ENCODE results near the gene PCDH17.

GRCh38 chr13:57680609-57681008, 49.1 kb downstream of the PCDH17 start:
- TF ChIP-seq, protein P1, sequence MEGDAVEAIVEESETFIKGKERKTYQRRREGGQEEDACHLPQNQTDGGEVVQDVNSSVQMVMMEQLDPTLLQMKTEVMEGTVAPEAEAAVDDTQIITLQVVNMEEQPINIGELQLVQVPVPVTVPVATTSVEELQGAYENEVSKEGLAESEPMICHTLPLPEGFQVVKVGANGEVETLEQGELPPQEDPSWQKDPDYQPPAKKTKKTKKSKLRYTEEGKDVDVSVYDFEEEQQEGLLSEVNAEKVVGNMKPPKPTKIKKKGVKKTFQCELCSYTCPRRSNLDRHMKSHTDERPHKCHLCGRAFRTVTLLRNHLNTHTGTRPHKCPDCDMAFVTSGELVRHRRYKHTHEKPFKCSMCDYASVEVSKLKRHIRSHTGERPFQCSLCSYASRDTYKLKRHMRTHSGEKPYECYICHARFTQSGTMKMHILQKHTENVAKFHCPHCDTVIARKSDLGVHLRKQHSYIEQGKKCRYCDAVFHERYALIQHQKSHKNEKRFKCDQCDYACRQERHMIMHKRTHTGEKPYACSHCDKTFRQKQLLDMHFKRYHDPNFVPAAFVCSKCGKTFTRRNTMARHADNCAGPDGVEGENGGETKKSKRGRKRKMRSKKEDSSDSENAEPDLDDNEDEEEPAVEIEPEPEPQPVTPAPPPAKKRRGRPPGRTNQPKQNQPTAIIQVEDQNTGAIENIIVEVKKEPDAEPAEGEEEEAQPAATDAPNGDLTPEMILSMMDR (IDR thresholded peaks at IDR 0.05; ENCODE audit: low read depth, low read length, missing input control), result no peak
- TF ChIP-seq EGR1 (IDR thresholded peaks at IDR 0.05; ENCODE audit: low read depth in 2 of 2), result no peak
- no peak for TF ChIP-seq GABPA (IDR thresholded peaks at IDR 0.05 in 1 of 2, conservative IDR thresholded peaks at IDR 0.05 in 1 of 2)
- no peak for TF ChIP-seq JUND (IDR thresholded peaks at IDR 0.05)
